ENCODE measurements around the gene TMEM132C.

The TMEM132C gene

GRCh38 chr12:128288896-128289295 is 21.9 kb downstream of the TMEM132C start:
- no peak for DNase-seq

GRCh38 chr12:128290938-128291337 is 24.0 kb downstream of the TMEM132C start:
- DNase-seq, result no peak

- no peak for DNase-seq
Observed at GRCh38 chr12:128298091-128298748, 31.2 kb downstream of the TMEM132C start.

- no peak for DNase-seq
Observed at GRCh38 chr12:128305336-128305892, 38.4 kb downstream of the TMEM132C start.

- DNase-seq, result no peak
Observed at GRCh38 chr12:128307791-128308190, 40.8 kb downstream of the TMEM132C start.

- DNase-seq, result no peak
Observed at GRCh38 chr12:128312661-128313060, 45.7 kb downstream of the TMEM132C start.

- DNase-seq, result no peak
Observed at GRCh38 chr12:128313931-128314330, 47.0 kb downstream of the TMEM132C start.

GRCh38 chr12:128314611-128315010 is 47.6 kb downstream of the TMEM132C start:
- no peak for DNase-seq

- DNase-seq, result no peak
Observed at GRCh38 chr12:128316078-128316477, 49.1 kb downstream of the TMEM132C start.

- DNase-seq, result no peak
Observed at GRCh38 chr12:128316973-128317526, 50.1 kb downstream of the TMEM132C start.

GRCh38 chr12:128318341-128318740 is 51.4 kb downstream of the TMEM132C start:
- no peak for DNase-seq

GRCh38 chr12:128318946-128319345 is 52.0 kb downstream of the TMEM132C start:
- no peak for DNase-seq

GRCh38 chr12:128322341-128322740 is 55.4 kb downstream of the TMEM132C start:
- no peak for DNase-seq

- no peak for DNase-seq
Observed at GRCh38 chr12:128323145-128323920, 56.4 kb downstream of the TMEM132C start.

GRCh38 chr12:128325646-128326045 is 58.7 kb downstream of the TMEM132C start:
- DNase-seq, result no peak

- DNase-seq, result no peak
Observed at GRCh38 chr12:128326406-128326805, 59.4 kb downstream of the TMEM132C start.

GRCh38 chr12:128328961-128329360 is 62.0 kb downstream of the TMEM132C start:
- no peak for DNase-seq

- no peak for DNase-seq
Observed at GRCh38 chr12:128336204-128337070, 69.5 kb downstream of the TMEM132C start.

- no peak for DNase-seq
Observed at GRCh38 chr12:128337071-128337345, 70.0 kb downstream of the TMEM132C start.

GRCh38 chr12:128337431-128338170 is 70.6 kb downstream of the TMEM132C start:
- no peak for DNase-seq

- DNase-seq, result no peak
Observed at GRCh38 chr12:128338386-128339125, 71.6 kb downstream of the TMEM132C start.

GRCh38 chr12:128339126-128339520 is 72.2 kb downstream of the TMEM132C start:
- no peak for DNase-seq
